UCSD-AML1 (cell line): ENCODE measurements around the gene LRMDA.

Experiments
- DNase-seq: peaks from one replicate; lab custom pipeline; 2025; ENCODE audit not compliant: unreplicated experiment; lab: John Stamatoyannopoulos, UW

Gene LRMDA

GRCh38 chr10:75568450-75569130 lies 137.2 kb downstream of the LRMDA start:
- DNase-seq: no peak

- DNase-seq: no peak
These were observed 138.1 kb downstream of the LRMDA start for GRCh38 chr10:75569506-75569905.

- DNase-seq: no peak
These were observed 141.1 kb downstream of the LRMDA start for GRCh38 chr10:75572478-75572877.

GRCh38 chr10:75575940-75576339 lies 144.5 kb downstream of the LRMDA start:
- DNase-seq: no peak

- no peak for DNase-seq
These were observed 150.7 kb downstream of the LRMDA start for GRCh38 chr10:75582102-75582501.

GRCh38 chr10:75585294-75585693 lies 153.9 kb downstream of the LRMDA start:
- no peak for DNase-seq

- DNase-seq: no peak
These were observed 155.4 kb downstream of the LRMDA start for GRCh38 chr10:75586814-75587213.

GRCh38 chr10:75588031-75588430 lies 156.6 kb downstream of the LRMDA start:
- DNase-seq: no peak

- DNase-seq: no peak
These were observed 158.7 kb downstream of the LRMDA start for GRCh38 chr10:75589895-75590654.

- no peak for DNase-seq
These were observed 160.8 kb downstream of the LRMDA start for GRCh38 chr10:75592151-75592787.

- DNase-seq: no peak
These were observed 161.6 kb downstream of the LRMDA start for GRCh38 chr10:75592791-75593643.

- no peak for DNase-seq
These were observed 162.5 kb downstream of the LRMDA start for GRCh38 chr10:75593692-75594556.

GRCh38 chr10:75596930-75597620 lies 165.7 kb downstream of the LRMDA start:
- no peak for DNase-seq

GRCh38 chr10:75597773-75598440 lies 166.5 kb downstream of the LRMDA start:
- no peak for DNase-seq

GRCh38 chr10:75598998-75599397 lies 167.6 kb downstream of the LRMDA start:
- no peak for DNase-seq

- no peak for DNase-seq
These were observed 168.6 kb downstream of the LRMDA start for GRCh38 chr10:75599875-75600648.

GRCh38 chr10:75600833-75601232 lies 169.4 kb downstream of the LRMDA start:
- no peak for DNase-seq

- DNase-seq: no peak
These were observed 170.9 kb downstream of the LRMDA start for GRCh38 chr10:75602341-75602740.
